H1 (cell line): ENCODE data around the gene TMPRSS13. TPM values are rescaled to one million over a fixed set of nuclear protein-coding genes. Genes with fewer than 3 reads are reported as not detected.

Experiments
- CTCF ChIA-PET: fragments of 300-600 bp; sonication (Branson Sonifier 250); formaldehyde crosslinking; loops from one replicate; lab custom pipeline; 2021; ENCODE audit not compliant: partially characterized antibody; lab: Charles Lee
- POLR2A ChIA-PET: fragments of 300-600 bp; sonication (Branson Sonifier 250); formaldehyde crosslinking; loops from one replicate; lab custom pipeline; 2021; ENCODE audit warnings: inconsistent platforms; ENCODE audit not compliant: partially characterized antibody; lab: Charles Lee
- DNase-seq, 2 experiments: peaks; one replicate each; pipeline versions ENCODE4 v3.0.0 to v3.0.0-alpha.2; 2010 to 2022; ENCODE audit warnings: low spot score in 2 of 2, low read depth in 1 of 2, mixed read lengths in 1 of 2
- FAIRE-seq: peaks from 2 replicates; lab custom pipeline; 2011; peaks lifted over from hg19 to GRCh38; lab: Jason Lieb, UNC
- H2AFZ ChIP-seq: 2 replicates; pipeline ENCODE4 v1.8.1; 2012; ENCODE audit warnings: low read length, inconsistent platforms
- H2AK5ac ChIP-seq: 2 replicates; pipeline ENCODE4 v1.6.1; 2013; ENCODE audit warnings: low read depth, low read length
- H2BK120ac ChIP-seq: replicated peaks from 2 replicates; pipeline ENCODE3; 2013; ENCODE audit warnings: low read depth, low read length, inconsistent platforms
- H2BK12ac ChIP-seq: 2 replicates; pipeline ENCODE4 v1.6.1; 2013; ENCODE audit warnings: low read depth, low read length
- H2BK15ac ChIP-seq: 2 replicates; pipeline ENCODE4 v1.6.1; 2013; ENCODE audit warnings: low read length
- H2BK20ac ChIP-seq: 2 replicates; pipeline ENCODE4 v1.6.1; 2013; ENCODE audit warnings: low read length
- H2BK5ac ChIP-seq: 2 replicates; pipeline ENCODE4 v1.6.1; 2013; ENCODE audit warnings: low read depth, low read length
- H3K14ac ChIP-seq: 2 replicates; pipeline ENCODE4 v1.6.1; 2013; ENCODE audit warnings: inconsistent platforms; ENCODE audit not compliant: insufficient read length
- H3K18ac ChIP-seq: 2 replicates; pipeline ENCODE4 v1.6.1; 2013; ENCODE audit warnings: low read length; ENCODE audit errors: extremely low read depth
- H3K23ac ChIP-seq: 2 replicates; pipeline ENCODE4 v1.6.1; 2013; ENCODE audit warnings: inconsistent platforms; ENCODE audit not compliant: insufficient read length
- H3K23me2 ChIP-seq: 2 replicates; pipeline ENCODE4 v1.6.1; 2013; ENCODE audit warnings: low read depth, low read length
- H3K27ac ChIP-seq: 2 replicates; pipeline ENCODE4 v1.6.1; 2011; ENCODE audit warnings: low read depth, low read length, inconsistent platforms
- H3K27me3 ChIP-seq, 4 experiments: replicated peaks in 1 of 4; 1 replicate in 1 of 4; 2 replicates in 3 of 4; pipeline versions ENCODE4 v1.6.1 to v1.8.1; 2011 to 2013; ENCODE audit warnings: low read length in 3 of 4, mild to moderate bottlenecking in 3 of 4, inconsistent platforms in 2 of 4, mixed read lengths in 2 of 4, moderate library complexity in 1 of 4; ENCODE audit not compliant: control insufficient read depth in 3 of 4, insufficient read depth in 3 of 4; ENCODE audit errors: extremely low read depth in 1 of 4
- H3K36me3 ChIP-seq, 4 experiments: 2 replicates each; pipeline versions ENCODE4 v1.6.1 to v1.8.1; 2011 to 2013; ENCODE audit warnings: mild to moderate bottlenecking in 4 of 4, low read length in 3 of 4, moderate library complexity in 2 of 4, control low read depth in 1 of 4, inconsistent platforms in 1 of 4; ENCODE audit not compliant: insufficient read depth in 4 of 4, control insufficient read depth in 2 of 4
- H3K4ac ChIP-seq: replicated peaks from 2 replicates; pipeline ENCODE3; 2013; ENCODE audit warnings: low read length, low read depth, mixed read lengths, inconsistent platforms; ENCODE audit not compliant: insufficient read length
- H3K4me1 ChIP-seq, 4 experiments: replicated peaks in 1 of 4; 1 replicate in 1 of 4; 2 replicates in 3 of 4; pipeline versions ENCODE4 v1.6.1 to v1.8.1; 2011 to 2013; ENCODE audit warnings: low read length in 3 of 4, inconsistent platforms in 2 of 4, mixed read lengths in 1 of 4; ENCODE audit not compliant: insufficient read depth in 4 of 4, control insufficient read depth in 3 of 4
- H3K4me2 ChIP-seq, 2 experiments: 2 replicates each; pipeline versions ENCODE4 v1.6.1 to v1.8.1; 2011 to 2013; ENCODE audit warnings: low read depth in 2 of 2, low read length in 2 of 2, control low read depth in 1 of 2, inconsistent platforms in 1 of 2, mild to moderate bottlenecking in 1 of 2; ENCODE audit not compliant: insufficient read depth in 1 of 2
- H3K4me3 ChIP-seq, 4 experiments: fragments of 200-600, 300-600 bp in 1 of 4; sonication (generic), shearing (Covaris generic), sonication (Bioruptor Twin) in 1 of 4; 2 replicates each; pipeline versions ENCODE4 v1.5.1 to v1.8.1; 2011 to 2016; ENCODE audit warnings: low read length in 4 of 4, low read depth in 3 of 4, control low read depth in 2 of 4, inconsistent platforms in 2 of 4, mild to moderate bottlenecking in 2 of 4, mixed read lengths in 1 of 4, moderate library complexity in 1 of 4; ENCODE audit not compliant: insufficient read depth in 2 of 4; ENCODE audit errors: extremely low read depth in 1 of 4
- H3K56ac ChIP-seq: replicated peaks from 2 replicates; pipeline ENCODE3; 2013; ENCODE audit warnings: low read depth, mild to moderate bottlenecking, mixed read lengths, low read length, inconsistent platforms; ENCODE audit not compliant: insufficient read length
- H3K79me1 ChIP-seq: 2 replicates; pipeline ENCODE4 v1.6.1; 2013; ENCODE audit warnings: low read depth, low read length, control low read depth
- H3K79me2 ChIP-seq, 2 experiments: 2 replicates each; pipeline versions ENCODE4 v1.6.1 to v1.8.1; 2012 to 2013; ENCODE audit warnings: low read length in 2 of 2, mild to moderate bottlenecking in 2 of 2, inconsistent platforms in 1 of 2; ENCODE audit not compliant: insufficient read depth in 2 of 2, control insufficient read depth in 1 of 2
- H3K9ac ChIP-seq, 4 experiments: replicated peaks in 1 of 4; 1 replicate in 1 of 4; 2 replicates in 3 of 4; pipeline versions ENCODE4 v1.6.1 to v1.8.1; 2011 to 2013; ENCODE audit warnings: low read depth in 3 of 4, low read length in 3 of 4, control low read depth in 2 of 4, mild to moderate bottlenecking in 2 of 4, moderate library complexity in 2 of 4, inconsistent platforms in 1 of 4; ENCODE audit errors: extremely low read depth in 1 of 4
- H3K9me3 ChIP-seq, 2 experiments: 2 replicates each; pipeline versions ENCODE4 v1.6.1 to v1.8.1; 2012 to 2013; ENCODE audit warnings: mild to moderate bottlenecking in 2 of 2, moderate library complexity in 2 of 2, control low read depth in 1 of 2, inconsistent platforms in 1 of 2, low read depth in 1 of 2, low read length in 1 of 2, mixed read lengths in 1 of 2; ENCODE audit not compliant: insufficient read depth in 2 of 2
- H4K20me1 ChIP-seq, 2 experiments: replicated peaks in 1 of 2; 2 replicates each; pipeline versions ENCODE3 to v1.8.1; 2011 to 2013; ENCODE audit warnings: inconsistent platforms in 2 of 2, low read length in 2 of 2, mild to moderate bottlenecking in 1 of 2; ENCODE audit not compliant: insufficient read depth in 2 of 2, control insufficient read depth in 1 of 2
- H4K5ac ChIP-seq: 2 replicates; pipeline ENCODE4 v1.6.1; 2013; ENCODE audit warnings: low read length, low read depth, mixed read lengths, inconsistent platforms; ENCODE audit not compliant: insufficient read length
- H4K8ac ChIP-seq: 2 replicates; pipeline ENCODE4 v1.8.0; 2013; ENCODE audit warnings: mild to moderate bottlenecking, moderate library complexity, low read length, inconsistent platforms; ENCODE audit not compliant: insufficient read depth; ENCODE audit errors: extremely low read depth
- H4K91ac ChIP-seq: replicated peaks from 2 replicates; pipeline ENCODE3; 2013; ENCODE audit warnings: low read length, mixed read lengths, inconsistent platforms; ENCODE audit not compliant: insufficient read length
- WGBS, 2 experiments: shearing (Covaris generic) in 1 of 2; methylation state at CpG; one replicate each; pipeline versions ENCODE4 v1.1.6 to v1.1.7; 2013 to 2015; ENCODE audit warnings: low lambda C conversion rate in 2 of 2, mixed read lengths in 2 of 2, inconsistent platforms in 1 of 2, low coverage in 1 of 2, missing lambda C conversion rate in 1 of 2; ENCODE audit not compliant: insufficient replicate concordance in 2 of 2, insufficient coverage in 1 of 2, insufficient read length in 1 of 2; ENCODE audit errors: extremely low coverage in 1 of 2, missing lambda C conversion rate in 1 of 2; 5-methylcytosine and 5-hydroxymethylcytosine counted together
- polyA plus RNA-seq, 7 experiments: library from polyadenylated mRNA; depleted of rRNA in 3 of 7; stranded (reverse) in 5 of 7; unstranded in 2 of 7; fragments of >200 nt in 5 of 7; fragments of 200-250 nt in 2 of 7; gene quantifications; 1 replicate in 5 of 7; 2 replicates in 1 of 7; 4 replicates in 1 of 7; pipeline versions ENCODE4 v1.2.1 to v1.2.3, GENCODE V29; 2011 to 2013; ENCODE audit warnings: missing spikeins in 2 of 7, mixed read lengths in 2 of 7
- total RNA-seq: library from RNA; stranded (reverse); fragmentation: NEBNext Ultra II Directional; extraction: Animal tissue kit (Norgen Biotek cat#: 25700); gene quantifications from 2 replicates; pipeline ENCODE4 v1.2.1, GENCODE V29; 2021
- TF ChIP-seq, protein P1 (sequence below): IDR thresholded peaks from 2 replicates; pipeline ENCODE4 v1.6.1; 2011; ENCODE audit warnings: low read length, improper control_type of control experiment
- TF ChIP-seq, protein P2 (sequence below), 3 experiments: IDR thresholded peaks; 1 replicate in 2 of 3; 2 replicates in 1 of 3; pipeline versions ENCODE4 v1.5.1 to v1.6.1; 2011; ENCODE audit warnings: low read length in 3 of 3, mild to moderate bottlenecking in 3 of 3, inconsistent platforms in 2 of 3, low read depth in 1 of 3, moderate library complexity in 1 of 3; ENCODE audit not compliant: insufficient read depth in 1 of 3; ENCODE audit errors: control extremely low read depth in 1 of 3

The TMPRSS13 gene
- total and polyA plus RNA-seq, 2 of the 8 experiments (the other 6 are each of a cell fraction or from before 2014, with no cell fraction given) = 0.61 to 0.79 TPM

- Histone ChIP-seq H3K9ac (no peak overlapping the region), H2AFZ (no peak overlapping the region), H3K27me3 (no peaks in the 10 kb centered on the region; a peak in 1 of 7 replicates), H3K4ac (no peak overlapping the region), H4K91ac (no peak overlapping the region), H3K23ac (no peak overlapping the region), H4K20me1 (no peaks in the 10 kb centered on the region), H4K5ac (no peak overlapping the region), H2BK12ac (no peak overlapping the region), H3K36me3 (no peaks in the 10 kb centered on the region), H2AK5ac (no peak overlapping the region), H3K79me1 (no peaks in the 10 kb centered on the region), H2BK20ac (0 out of 2 replicates have a peak overlapping the region, but pooled peaks have one; percentile 48), H3K4me3 (no peak overlapping the region), H2BK120ac (no peak overlapping the region), H3K14ac (no peak overlapping the region), H3K79me2 (no peaks in the 10 kb centered on the region), H3K56ac (no peak overlapping the region), H3K18ac (peak overlapping the region; percentile 71), H3K4me1 (peaks cover 0 to 10% (median 5%) of the 10 kb centered on the region in 4 experiments; a peak in 6 of 7 replicates), H3K27ac (no peak overlapping the region), H3K4me2 (no peak overlapping the region), H2BK15ac (no peak overlapping the region), H3K23me2 (peaks cover 2% of the 10 kb centered on the region; the same call in 1 of the 2 replicates), H4K8ac (no peak overlapping the region), H2BK5ac (peak overlapping the region; percentile 30; the same call in 1 of the 2 replicates), H3K9me3 (no peaks in the 10 kb centered on the region)
- TF ChIP-seq, protein P1, sequence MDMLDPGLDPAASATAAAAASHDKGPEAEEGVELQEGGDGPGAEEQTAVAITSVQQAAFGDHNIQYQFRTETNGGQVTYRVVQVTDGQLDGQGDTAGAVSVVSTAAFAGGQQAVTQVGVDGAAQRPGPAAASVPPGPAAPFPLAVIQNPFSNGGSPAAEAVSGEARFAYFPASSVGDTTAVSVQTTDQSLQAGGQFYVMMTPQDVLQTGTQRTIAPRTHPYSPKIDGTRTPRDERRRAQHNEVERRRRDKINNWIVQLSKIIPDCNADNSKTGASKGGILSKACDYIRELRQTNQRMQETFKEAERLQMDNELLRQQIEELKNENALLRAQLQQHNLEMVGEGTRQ = no peak
- TF ChIP-seq, protein P2, sequence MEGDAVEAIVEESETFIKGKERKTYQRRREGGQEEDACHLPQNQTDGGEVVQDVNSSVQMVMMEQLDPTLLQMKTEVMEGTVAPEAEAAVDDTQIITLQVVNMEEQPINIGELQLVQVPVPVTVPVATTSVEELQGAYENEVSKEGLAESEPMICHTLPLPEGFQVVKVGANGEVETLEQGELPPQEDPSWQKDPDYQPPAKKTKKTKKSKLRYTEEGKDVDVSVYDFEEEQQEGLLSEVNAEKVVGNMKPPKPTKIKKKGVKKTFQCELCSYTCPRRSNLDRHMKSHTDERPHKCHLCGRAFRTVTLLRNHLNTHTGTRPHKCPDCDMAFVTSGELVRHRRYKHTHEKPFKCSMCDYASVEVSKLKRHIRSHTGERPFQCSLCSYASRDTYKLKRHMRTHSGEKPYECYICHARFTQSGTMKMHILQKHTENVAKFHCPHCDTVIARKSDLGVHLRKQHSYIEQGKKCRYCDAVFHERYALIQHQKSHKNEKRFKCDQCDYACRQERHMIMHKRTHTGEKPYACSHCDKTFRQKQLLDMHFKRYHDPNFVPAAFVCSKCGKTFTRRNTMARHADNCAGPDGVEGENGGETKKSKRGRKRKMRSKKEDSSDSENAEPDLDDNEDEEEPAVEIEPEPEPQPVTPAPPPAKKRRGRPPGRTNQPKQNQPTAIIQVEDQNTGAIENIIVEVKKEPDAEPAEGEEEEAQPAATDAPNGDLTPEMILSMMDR (IDR thresholded peaks at IDR 0.05; ENCODE audit: control extremely low read depth in 1 of 3, insufficient read depth in 1 of 3, low read depth in 1 of 3, low read length in 3 of 3) = no peak
- CTCF ChIA-PET = interaction anchor here (0.7 to 11.7 kb wide), 7 partner anchors 8 to 306 kb away, joined by 3 to 173 read pairs (median 6); no protein-coding TSS in a partner anchor
- DNase-seq (no peak), FAIRE-seq (no peak)
- 83% methylated on average over 9 of the region's 9 CpGs; no CpG with 5 or more reads in 1 of the 2 experiments for WGBS, 2 experiments
- POLR2A ChIA-PET = no interaction called here
Observed at GRCh38 chr11:117930668-117931330, 1.6 kb upstream of the TMPRSS13 start.
